ENCODE data around the gene EFCAB11.

DNA sequence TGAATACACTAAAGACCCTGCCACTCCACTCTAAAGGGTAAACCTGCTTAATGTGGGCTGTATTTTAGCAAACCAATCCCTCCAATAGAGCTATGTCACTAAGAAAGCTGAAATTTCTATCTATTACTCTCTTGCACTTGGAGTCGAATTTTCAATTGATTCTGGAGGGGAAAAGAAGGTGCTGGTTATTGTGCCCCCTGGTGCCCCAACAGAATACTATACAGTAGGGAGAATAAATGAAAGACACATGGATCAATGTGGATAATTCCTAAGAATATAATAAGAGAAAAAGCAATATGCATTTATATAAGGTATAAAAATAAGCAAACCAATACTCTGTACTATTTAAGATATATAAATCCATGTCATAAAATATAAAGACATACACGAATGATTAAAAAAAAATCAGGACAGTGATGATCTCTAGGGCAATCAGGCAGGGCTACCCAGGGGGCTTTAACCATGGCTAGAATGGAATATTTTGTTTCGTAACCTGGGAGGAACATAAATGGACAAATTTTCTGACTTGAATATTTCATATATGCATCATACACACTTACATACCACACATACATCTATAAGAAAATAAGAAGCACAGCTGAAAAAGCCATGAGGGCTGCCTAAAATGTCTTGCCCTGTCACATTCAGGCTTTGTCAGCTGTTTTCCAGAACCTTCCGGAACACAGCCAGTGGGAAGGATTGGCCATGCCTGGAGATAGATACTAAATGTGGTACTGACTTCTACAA, 54.4 kb downstream of the EFCAB11 start:
- TF ChIP-seq RAD21 (IDR thresholded peaks at IDR 0.05; ENCODE audit: low read depth), result peak; percentile 33
- no peak for TF ChIP-seq CEBPB (IDR thresholded peaks at IDR 0.05)
- TF ChIP-seq REST (IDR thresholded peaks at IDR 0.05; ENCODE audit: low read depth), result no peak
- TF ChIP-seq TAF1 (IDR thresholded peaks at IDR 0.05; ENCODE audit: low read depth), result no peak
- TF ChIP-seq CREB1 (IDR thresholded peaks at IDR 0.05; ENCODE audit: low read depth), result no peak
- TF ChIP-seq FOXM1 (IDR thresholded peaks at IDR 0.05; ENCODE audit: borderline replicate concordance, low read depth), result no peak
- TF ChIP-seq YY1 (IDR thresholded peaks at IDR 0.05; ENCODE audit: low read depth), result no peak
- TF ChIP-seq EP300 (IDR thresholded peaks at IDR 0.05; ENCODE audit: borderline replicate concordance), result no peak
- TF ChIP-seq, protein P1, sequence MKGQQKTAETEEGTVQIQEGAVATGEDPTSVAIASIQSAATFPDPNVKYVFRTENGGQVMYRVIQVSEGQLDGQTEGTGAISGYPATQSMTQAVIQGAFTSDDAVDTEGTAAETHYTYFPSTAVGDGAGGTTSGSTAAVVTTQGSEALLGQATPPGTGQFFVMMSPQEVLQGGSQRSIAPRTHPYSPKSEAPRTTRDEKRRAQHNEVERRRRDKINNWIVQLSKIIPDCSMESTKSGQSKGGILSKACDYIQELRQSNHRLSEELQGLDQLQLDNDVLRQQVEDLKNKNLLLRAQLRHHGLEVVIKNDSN (IDR thresholded peaks at IDR 0.05), result no peak
- no peak for TF ChIP-seq EGR1 (IDR thresholded peaks at IDR 0.05)
- TF ChIP-seq MAX (IDR thresholded peaks at IDR 0.05), result no peak
- no peak for TF ChIP-seq TEAD4 (IDR thresholded peaks at IDR 0.05)
